NCI-H1436 (cell line): ENCODE measurements around the gene WFIKKN1.
A peak's percentile ranks its signal among the peaks of the same experiment; 100 is the strongest.

Experiments used
- DNase-seq: peaks from one replicate; lab custom pipeline; 2025; lab: John Stamatoyannopoulos, UW

Gene WFIKKN1

DNA sequence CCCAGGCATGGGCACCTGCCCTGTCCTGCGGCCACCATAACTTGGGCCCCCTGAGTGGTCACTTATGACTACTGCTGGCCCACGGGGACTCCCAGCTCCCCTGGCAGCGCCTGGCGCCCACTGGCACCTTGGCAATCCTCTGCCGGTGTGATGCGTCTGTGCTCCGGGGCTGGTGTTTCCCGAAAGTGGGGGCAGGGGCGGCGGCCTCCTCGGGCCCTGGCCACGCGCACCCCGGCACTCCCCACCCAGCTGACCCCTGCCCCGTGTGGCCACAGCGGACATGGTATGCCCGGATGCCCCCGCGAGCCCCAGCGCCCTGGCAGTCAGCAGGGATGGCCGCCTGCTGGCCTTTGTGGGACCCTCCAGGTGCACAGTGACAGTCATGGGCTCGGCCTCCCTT lies 26.7 kb downstream of the WFIKKN1 start:
- DNase-seq, result no peak

DNA sequence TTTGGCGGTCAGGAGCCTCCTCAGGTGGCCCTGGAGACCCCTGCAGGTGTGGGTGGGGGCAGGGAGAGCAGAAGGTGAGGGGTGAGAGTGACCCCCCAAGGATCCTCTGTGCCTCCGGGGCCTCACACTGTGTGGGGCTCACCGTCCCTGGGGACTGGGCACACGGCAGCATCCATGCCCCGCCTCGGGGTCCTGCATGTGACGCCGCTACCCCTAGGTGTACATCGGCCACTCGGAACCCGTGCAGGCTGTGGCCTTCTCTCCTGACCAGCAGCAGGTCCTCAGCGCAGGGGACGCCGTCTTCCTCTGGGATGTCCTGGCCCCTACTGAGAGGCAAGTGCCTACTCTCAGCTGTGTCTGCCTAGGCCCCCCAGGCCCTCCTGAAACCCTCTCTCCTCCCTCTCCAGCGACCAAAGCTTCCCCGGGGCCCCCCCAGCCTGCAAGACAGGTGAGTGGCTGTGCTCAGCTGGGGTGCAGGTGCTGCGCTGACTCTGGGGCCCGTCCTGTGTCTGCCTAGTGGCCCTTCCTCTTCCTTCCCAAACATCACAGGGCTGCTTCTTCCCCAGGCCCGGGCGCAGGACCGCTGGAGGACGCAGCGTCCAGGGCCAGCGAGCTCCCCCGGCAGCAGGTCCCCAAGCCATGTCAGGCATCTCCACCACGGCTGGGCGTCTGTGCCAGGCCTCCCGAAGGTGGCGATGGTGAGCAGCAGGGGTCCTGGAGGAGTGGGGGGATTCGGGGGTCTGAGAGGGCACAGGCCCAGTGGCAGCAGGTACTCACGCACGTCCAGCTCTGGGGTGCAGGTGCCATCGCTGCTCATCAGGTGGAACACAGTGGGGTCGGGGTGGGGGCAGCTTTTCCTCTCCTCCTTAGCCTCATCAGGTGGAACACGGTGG lies 28.1 kb downstream of the WFIKKN1 start:
- no peak for DNase-seq

DNA sequence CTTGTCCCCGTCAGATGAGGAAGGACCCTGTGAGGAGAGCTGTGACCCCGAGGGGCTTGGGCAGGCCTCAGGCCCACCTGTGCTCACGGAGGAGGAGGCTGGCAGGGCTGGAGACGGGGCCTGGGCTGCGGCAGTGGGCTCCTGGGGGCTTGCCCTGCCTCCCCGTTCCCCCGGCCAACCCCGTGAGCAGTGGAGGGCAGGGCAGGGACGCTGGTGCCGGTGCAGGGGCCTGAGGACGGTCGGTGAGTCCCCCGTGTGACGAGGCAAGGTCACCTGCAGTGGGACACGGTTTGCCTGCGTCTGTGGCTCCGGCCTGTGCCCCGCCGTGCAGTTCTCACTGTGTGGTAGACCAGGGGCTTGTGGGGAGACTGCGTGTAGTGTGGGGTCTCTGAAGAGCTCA lies 28.8 kb downstream of the WFIKKN1 start:
- no peak for DNase-seq

DNA sequence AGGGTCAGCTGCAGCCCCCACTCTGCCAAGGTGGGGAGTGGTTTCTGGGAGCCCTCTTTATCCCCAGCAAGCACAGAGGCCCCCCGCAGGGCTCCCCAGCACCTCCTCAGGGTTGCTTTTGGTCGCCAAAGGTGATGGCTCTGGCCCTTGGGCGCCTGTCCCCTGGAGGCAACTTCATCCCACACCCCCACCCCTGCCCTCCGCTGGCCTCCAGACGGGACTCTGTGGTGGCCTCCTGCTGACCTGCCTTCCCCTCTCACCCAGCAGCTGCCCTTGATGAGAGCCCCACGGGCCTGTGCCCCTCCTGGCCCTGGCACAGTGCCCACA lies 29.3 kb downstream of the WFIKKN1 start:
- no peak for DNase-seq

DNA sequence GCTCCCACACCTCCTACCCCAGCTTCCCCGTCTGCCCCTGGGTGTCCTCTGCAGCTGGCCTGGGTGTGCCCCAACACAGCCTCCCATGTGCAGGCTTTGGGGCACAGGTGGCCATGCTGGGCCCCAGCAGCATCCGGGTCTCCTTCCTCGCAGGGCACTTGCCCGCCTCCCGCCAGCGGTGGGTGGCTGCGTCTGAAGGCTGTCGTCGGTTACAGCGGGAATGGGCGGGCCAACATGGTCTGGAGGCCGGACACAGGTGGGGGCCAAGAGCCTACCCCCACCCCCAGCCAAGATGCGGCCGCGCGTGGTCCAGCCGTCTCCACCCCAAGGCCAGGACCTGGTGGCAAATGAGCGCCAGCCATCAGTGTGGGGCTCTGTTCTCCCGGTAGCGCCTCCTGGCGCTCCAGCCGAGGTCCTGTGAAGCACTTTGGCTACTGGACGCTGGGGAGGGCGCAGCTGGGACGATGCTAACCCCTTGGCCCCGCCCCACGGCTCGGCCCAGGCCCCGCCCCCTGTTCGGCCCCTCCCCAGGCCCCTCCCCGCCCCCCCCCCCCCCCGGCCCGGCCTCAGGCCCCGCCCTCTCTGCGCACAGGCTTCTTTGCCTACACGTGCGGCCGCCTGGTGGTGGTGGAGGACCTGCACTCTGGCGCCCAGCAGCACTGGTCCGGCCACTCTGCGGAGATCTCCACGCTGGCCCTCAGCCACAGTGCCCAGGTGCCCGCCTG lies 29.8 kb downstream of the WFIKKN1 start:
- no peak for DNase-seq

DNA sequence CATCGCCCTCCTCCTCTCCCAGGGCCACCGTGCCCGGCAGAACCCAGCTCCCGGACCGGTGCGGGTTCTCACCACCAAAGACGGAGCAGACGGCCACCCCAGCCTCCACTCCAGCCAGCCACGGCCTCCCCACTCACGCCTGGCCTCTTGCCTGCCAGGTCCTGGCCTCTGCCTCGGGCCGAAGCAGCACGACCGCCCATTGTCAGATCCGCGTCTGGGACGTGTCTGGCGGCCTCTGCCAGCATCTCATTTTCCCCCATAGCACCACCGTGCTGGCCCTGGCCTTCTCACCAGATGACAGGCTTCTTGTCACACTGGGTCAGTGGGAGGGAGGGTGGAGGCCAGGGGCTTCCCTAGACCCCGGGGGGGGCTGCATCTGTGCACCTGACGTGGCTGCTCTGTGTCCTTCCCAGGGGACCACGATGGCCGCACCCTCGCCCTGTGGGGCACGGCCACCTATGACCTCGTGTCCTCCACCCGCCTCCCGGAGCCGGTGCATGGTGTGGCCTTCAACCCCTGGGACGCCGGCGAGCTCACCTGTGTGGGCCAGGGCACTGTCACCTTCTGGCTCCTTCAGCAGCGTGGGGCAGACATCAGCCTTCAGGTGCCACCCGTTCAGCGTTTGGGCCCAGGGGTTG lies 30.5 kb downstream of the WFIKKN1 start:
- DNase-seq, result no peak

DNA sequence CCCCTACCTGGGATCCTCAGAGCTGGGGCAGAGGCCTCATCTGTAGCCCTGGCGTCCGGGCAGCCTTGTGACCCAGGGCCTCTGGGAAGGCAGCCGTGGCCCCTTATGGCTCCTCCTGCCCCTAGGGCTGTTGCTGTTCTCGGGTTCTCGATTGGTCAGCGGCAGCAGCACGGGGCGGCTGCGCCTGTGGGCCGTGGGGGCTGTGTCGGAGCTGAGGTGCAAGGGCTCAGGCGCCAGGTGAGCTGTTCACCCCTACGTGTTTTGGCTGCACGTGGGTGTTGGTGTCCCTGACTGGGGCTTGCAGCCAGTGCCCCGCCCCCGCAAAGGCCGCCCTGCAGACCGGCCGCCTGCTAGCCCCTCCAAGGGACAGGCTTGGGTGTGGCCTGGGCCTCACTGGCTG lies 31.3 kb downstream of the WFIKKN1 start:
- DNase-seq, result no peak

DNA sequence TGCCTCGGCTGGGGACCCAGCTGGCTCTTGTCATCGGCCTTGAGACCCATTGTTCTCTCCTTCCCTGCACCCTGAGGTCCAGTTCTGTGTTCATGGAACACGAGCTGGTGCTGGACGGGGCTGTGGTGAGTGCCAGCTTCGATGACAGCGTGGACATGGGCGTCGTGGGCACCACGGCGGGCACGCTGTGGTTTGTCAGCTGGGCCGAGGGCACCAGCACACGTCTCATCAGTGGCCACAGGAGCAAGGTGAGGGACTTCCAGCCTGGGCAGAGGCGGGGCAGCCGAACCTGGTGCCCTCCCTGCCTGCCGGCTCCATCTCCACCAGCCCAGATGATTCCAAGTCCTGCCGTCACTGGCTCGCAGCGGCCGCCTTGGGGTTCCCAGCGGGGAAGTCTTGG lies 31.8 kb downstream of the WFIKKN1 start:
- DNase-seq, result no peak

DNA sequence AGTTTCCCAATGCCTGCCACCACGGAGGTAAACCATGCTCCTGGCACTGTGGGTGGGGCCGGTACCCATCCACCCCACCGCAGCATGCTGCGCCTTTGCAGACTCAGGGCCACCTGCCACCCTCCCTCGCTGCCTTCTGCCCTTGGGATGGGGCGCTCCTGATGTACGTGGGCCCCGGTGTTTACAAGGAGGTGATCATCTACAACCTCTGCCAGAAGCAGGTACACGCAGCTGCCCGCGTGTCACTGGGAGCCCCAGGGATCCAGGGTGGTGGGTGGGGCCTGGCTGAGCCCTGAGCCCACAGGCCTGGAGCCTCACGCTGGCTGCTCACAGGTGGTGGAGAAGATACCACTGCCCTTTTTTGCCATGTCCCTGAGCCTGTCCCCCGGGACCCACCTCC lies 35.8 kb downstream of the WFIKKN1 start:
- DNase-seq, result no peak

DNA sequence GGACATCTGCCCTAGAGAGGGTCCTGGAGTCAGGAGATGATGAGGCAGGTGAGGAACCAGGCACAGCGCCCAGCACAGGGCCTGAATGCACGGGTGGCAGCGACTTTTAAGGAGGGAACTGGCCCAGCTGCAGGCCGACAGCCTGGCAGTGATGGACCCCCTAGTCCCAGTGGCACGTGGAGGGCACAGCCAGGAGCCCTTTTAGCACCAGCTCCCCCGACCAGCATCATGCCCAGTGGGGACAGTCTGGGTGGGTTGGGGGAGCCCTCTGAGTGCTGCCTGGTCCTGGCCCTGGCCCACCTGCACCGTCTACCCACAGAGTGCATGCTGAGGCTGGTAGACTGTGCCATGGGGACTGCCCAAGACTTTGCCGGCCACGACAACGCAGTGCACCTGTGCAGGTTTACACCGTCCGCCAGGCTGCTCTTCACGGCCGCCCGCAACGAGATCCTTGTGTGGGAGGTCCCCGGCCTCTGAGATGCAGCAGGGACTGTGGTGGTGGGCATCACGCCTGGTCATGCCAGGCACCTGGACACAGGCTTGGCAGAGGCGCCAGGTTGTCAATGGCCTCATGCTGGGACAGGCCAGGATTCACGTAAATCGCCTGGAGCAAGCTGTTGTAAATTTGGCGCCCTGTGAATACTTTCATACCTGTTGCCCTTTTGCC lies 36.5 kb downstream of the WFIKKN1 start:
- DNase-seq, result no peak

DNA sequence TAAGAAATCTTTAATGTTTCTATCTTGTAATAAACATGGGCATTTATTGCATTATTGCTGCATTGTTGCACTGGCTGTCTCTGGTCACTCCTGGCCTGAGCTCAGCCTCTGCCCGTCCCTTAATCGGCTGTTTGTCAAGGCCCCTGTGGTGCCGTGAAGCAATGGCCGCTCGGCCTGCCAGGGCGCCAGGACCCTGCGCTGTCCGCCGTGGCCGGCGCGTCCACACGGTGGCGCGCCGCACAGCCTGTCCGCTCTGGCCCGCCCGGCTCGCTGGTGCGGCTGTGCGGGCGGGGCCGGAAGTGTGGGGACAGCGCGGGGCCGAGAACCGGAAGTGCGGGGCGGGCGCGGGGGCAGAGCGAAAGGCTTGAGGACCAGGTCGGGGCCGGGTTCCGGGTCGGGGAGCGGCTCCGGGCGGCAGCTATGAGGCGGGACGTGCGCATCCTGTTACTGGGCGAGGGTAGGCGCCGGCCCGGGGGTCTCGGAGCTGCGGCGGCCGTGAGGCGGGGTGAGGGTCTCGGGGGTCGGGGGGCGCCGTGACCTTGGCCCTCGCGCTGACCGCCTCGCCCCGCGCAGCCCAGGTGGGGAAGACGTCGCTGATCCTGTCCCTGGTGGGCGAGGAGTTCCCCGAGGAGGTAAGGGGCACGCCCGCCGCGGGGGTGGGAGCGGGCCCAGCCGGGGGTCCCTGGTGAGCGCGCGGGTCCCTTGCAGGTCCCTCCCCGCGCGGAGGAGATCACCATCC lies 37.2 kb downstream of the WFIKKN1 start, which contains the start of gene RHOT2:
Gene RHOT2, plus strand, starts transcription at position 353 of the 739 bp plus-strand sequence. Its CDS starts 68 bp downstream, at position 421.
- peak; percentile 90 for DNase-seq

DNA sequence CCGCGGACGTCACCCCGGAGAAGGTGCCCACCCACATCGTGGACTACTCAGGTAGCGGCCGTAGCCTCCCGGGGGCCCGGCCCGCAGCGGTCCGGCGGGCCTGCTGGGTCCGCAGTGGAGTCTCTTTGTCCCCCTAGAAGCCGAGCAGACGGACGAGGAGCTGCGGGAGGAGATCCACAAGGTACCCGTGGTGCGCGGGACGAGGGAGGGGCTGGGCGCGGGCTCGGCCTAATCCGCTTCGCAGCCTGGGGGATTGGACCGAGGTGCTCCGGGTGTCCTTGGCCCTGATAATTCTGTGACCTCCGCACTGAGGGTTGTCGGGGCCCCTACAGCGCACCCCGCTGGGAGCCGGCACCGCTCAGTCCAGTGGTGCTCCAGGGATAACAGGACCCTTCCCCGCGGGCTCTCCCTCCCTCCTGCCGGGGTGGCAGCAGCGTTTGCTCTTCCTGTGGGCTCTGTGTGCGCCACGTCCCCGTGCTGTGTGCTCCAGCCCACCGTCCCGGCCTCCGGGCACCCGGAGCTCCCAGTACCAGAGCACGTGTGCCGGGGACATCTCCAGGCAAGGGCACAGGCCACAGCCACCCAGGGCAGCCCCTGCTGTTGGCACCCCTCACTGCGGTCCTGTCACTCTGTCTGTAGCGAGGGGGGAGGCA lies 37.9 kb downstream of the WFIKKN1 start:
- no peak for DNase-seq

DNA sequence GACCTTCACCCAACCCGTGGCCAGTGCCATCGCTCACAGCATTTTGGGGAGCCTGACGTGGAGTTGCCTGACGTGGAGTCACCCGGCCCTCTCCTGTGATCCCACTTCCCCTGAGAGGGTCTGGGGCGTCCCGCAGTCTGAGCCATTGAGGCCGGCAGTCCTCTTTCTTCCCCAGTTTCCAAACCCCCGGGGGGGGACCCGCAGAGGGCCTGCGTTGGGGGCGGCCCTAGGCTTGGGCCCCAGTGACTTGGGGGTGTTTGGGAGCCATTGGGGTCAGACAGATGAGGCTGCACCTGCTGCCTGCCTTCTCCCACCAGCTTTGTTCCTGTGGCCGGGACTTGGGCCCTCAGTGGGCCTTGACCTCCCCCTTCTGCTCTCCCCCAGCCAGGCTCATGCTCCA lies 38.9 kb downstream of the WFIKKN1 start:
- DNase-seq, result no peak

DNA sequence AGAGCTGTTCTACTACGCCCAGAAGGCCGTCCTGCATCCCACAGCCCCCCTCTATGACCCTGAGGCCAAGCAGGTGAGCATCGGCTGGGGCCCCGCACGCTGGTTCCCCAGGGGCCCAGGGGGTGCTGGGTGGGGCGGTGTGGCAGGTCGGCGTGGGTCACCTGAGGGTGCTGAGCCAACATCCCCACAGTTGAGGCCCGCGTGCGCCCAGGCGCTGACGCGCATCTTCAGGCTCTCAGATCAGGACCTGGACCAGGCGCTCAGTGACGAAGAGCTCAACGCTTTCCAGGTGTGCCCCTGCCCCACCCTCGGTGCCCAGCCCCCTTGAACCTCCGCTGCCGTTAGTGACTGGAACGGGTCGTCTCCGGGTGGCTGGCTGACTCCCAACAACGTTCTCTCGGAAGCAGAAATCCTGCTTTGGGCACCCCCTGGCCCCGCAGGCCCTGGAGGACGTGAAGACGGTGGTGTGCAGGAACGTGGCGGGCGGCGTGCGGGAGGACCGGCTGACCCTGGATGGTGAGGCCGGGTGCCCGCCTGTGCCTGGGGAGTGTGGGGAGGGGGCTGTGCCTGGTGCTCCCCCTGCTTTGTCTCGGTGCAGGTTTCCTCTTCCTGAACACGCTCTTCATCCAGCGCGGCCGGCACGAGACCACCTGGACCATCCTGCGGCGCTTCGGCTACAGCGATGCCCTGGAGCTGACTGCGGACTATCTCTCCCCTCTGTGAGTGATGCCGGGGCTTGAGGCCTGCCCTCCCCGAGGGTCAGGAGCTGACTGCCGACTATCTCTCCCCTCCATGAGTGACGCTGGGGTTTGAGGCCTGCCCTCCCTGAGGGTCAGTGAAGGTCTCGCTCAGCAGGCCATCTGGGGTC lies 39.9 kb downstream of the WFIKKN1 start:
- DNase-seq, result no peak

DNA sequence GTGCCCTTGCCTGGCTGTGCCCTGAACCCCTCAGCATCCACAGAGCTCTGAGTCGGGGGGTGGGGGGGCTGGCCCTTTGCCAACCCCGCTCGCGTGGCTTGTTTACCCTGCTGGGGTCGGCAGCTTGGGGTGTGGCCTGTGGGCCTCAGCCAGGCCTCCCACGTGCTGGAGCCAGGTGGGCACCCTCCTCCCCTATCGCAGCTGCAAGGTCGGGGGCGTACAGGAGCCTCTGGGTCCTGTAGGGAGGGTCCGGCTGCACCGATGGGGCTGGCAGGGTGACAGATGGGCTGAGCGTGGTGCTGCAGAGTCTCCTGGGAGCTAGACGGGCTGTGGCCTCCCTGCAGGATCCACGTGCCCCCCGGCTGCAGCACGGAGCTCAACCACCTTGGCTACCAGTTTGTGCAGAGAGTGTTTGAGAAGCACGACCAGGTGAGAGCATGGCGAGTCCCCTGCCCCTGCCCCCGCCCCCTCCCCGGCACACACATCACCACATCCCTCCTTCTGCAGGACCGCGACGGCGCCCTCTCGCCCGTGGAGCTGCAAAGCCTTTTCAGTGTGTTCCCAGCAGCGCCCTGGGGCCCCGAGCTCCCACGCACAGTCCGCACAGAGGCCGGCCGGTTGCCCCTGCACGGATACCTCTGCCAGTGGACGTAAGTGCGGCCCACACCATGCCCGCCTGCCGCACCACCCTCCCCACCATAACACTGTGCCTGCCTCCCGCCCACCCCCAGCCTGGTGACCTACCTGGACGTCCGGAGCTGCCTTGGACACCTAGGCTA lies 40.8 kb downstream of the WFIKKN1 start:
- DNase-seq, result no peak

DNA sequence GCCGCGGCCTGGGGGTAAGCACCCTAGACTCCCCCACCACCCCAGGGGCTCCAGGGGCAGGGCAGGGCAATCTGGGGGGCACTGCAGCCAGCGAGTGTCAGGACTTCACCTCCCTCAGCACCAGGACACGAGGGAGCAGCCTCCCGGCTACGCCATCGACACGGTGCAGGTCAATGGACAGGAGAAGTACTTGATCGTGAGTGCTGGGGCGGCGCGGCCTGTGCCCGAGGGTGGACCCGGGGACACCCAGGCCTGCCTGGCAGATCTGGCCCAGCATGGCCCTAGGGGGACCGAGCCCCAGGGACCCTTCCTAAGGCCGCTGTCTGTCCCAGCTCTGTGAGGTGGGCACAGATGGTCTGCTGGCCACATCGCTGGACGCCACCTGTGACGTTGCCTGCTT lies 41.6 kb downstream of the WFIKKN1 start:
- no peak for DNase-seq

DNA sequence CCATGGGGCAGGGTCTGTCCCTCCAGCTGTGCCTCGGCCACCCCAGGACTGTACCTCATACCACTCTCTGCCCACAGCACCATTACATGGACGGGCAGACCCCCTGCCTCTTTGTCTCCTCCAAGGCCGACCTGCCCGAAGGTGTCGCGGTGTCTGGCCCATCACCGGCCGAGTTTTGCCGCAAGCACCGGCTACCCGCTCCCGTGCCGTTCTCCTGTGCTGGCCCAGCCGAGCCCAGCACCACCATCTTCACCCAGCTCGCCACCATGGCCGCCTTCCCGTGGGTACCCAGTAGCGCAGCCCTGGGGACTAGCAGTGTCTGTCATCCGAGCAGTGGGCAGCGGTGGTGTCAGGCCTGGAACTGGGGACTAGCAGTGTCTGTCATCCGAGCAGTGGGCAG lies 42.1 kb downstream of the WFIKKN1 start:
- no peak for DNase-seq

DNA sequence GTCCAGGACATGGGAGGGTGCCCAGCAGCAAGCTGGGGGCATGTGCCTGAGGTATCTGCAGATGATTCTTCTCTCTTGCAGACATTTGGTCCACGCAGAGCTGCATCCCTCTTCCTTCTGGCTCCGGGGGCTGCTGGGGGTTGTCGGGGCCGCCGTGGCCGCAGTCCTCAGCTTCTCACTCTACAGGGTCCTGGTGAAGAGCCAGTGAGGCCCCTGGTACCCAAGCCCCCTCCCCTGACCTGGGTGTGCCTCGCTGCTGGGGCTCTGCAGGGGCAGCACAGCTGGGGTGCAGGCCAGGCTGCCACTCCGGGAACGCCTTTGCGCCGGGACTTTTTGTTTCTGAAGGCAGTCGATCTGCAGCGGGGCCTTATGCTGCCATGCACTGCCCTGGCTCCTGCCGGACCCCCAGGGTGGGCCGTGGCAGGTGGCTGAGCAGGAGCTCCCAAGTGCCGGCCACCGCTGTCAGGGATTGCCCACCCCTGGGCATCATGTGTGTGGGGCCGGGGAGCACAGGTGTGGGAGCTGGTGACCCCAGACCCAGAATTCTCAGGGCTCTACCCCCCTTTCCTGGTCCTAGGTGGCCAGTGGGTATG lies 42.7 kb downstream of the WFIKKN1 start:
- no peak for DNase-seq
